Activated CD4-positive, alpha-beta T cell treated with anti-CD3 and anti-CD28 coated beads, Interleukin-2, amount 10 ng/mL, durations not matched to agents 24 days and 14 days (primary cell): Measurements from ENCODE around the gene IQCK. TPM values are rescaled to one million over a fixed set of nuclear protein-coding genes. Genes with fewer than 3 reads are reported as not detected.
A peak's percentile ranks its signal among the peaks of the same experiment; 100 is the strongest.
"Not testable (repeated sequence)": the region's sequence is repeated elsewhere in the genome, so short reads cannot be mapped to it uniquely, and the experiment has no call there.

Experiments used
- DNase-seq: peaks from one replicate; pipeline ENCODE4 v3.0.0; 2022
- H3K27ac Mint-ChIP-seq: one replicate; pipeline ENCODE4 v1.8.0; 2022; ENCODE audit warnings: mild to moderate bottlenecking, mixed read lengths
- H3K27me3 Mint-ChIP-seq: one replicate; pipeline ENCODE4 v1.8.0; 2022; ENCODE audit warnings: mixed read lengths
- H3K36me3 Mint-ChIP-seq: one replicate; pipeline ENCODE4 v1.8.0; 2022; ENCODE audit warnings: low read depth, mild to moderate bottlenecking, mixed read lengths
- H3K4me1 Mint-ChIP-seq: one replicate; pipeline ENCODE4 v1.8.0; 2021; ENCODE audit warnings: mixed read lengths
- H3K4me3 Mint-ChIP-seq: one replicate; pipeline ENCODE4 v1.8.0; 2022; ENCODE audit warnings: mild to moderate bottlenecking, moderate library complexity, mixed read lengths
- H3K9me3 Mint-ChIP-seq: one replicate; pipeline ENCODE4 v1.8.0; 2021; ENCODE audit warnings: mixed read lengths
- intact Hi-C: fragments of 100-400 bp; cut with micrococcal nuclease; formaldehyde crosslinking; loops from one replicate; pipeline ENCODE4 v1.15.1; 2023
- total RNA-seq: library from RNA; stranded (reverse); gene quantifications from 2 replicates; pipeline ENCODE4 v1.2.3, GENCODE V29; 2022

Gene IQCK, protein sequence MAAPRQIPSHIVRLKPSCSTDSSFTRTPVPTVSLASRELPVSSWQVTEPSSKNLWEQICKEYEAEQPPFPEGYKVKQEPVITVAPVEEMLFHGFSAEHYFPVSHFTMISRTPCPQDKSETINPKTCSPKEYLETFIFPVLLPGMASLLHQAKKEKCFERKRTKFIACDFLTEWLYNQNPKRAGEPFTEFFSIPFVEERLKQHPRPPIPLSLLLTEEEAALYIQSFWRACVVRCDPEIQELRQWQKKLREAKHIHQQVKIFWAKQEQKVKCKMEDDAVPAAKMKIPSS
- 1.0 and 2.0 TPM in 2 replicates for total RNA-seq

- intact Hi-C loops = loop anchor here (1.0 to 10.0 kb wide), 4 partner anchors 133 to 196 kb away; partner anchors contain the start of genes GDE1 and VPS35L
- Mint-ChIP-seq H3K27me3 (no peaks in the 10 kb centered on the region), H3K4me1 (peaks cover 18% of the 10 kb centered on the region), H3K27ac (peak within 1 kb of the TSS; percentile 89), H3K36me3 (peaks cover 22% of the 10 kb centered on the region), H3K9me3 (no peaks in the 10 kb centered on the region), H3K4me3 (peak within 1 kb of the TSS; percentile 96)
- DNase-seq = peak; percentile 97
Observed at GRCh38 chr16:19717741-19718623, at the start of gene IQCK, which contains the start of gene KNOP1. IQCK (plus strand) TSS chr16:19718271; CDS start chr16:19718307, 36 bp downstream. KNOP1 (minus strand) TSS chr16:19718227; CDS start chr16:19715035, 3,192 bp downstream.

DNA sequence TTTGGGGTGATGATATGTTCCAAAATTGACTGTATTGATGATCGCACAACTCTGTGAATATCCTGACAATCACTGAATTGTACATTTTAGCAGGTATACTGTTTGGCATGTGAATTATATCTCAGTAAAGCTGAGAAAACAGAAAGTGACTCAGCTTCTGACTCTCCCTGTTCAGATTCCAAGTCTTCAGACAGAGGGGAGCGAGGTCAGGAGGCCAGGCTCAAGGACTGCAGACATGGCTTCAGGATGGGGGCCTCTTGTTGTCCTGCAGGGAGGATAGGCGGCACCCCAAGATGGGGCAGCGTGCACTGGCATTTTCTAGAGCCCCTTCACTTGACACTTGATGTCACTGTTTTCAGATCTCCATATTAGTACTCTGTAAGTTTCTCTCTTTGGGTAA is 45.7 kb upstream of the IQCK start:
- DNase-seq = no peak
- H3K27ac Mint-ChIP-seq = no peak overlapping the region
- no peaks in the 10 kb centered on the region for H3K9me3 Mint-ChIP-seq
- no peaks in the 10 kb centered on the region for H3K4me1 Mint-ChIP-seq
- H3K27me3 Mint-ChIP-seq = no peaks in the 10 kb centered on the region
- H3K36me3 Mint-ChIP-seq = peaks cover 12% of the 10 kb centered on the region
- no peak overlapping the region for H3K4me3 Mint-ChIP-seq
- intact Hi-C loops = no loop called here

DNA sequence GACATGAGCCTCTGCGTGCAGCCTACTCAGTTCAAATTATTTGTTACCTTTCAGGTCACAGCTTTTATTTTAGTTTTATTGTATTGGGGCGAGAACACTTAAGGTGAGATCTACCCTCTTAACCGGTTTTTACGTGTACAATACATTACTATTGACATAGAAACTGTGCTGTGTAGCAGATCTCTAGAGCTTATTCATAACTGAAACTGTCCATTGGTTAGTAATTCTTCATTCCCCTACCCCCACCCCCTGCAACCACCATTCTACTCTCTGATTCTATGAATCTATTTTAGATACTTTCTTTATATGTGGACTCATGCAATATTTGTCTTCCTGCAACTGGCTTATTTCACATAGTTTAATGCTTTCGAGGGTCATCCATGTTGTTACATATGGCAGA is 43.6 kb upstream of the IQCK start:
- no peak for DNase-seq
- Mint-ChIP-seq H3K4me3 (no peak overlapping the region), H3K4me1 (no peaks in the 10 kb centered on the region), H3K27ac (no peak overlapping the region), H3K9me3 (no peaks in the 10 kb centered on the region), H3K27me3 (no peaks in the 10 kb centered on the region), H3K36me3 (peaks cover 5% of the 10 kb centered on the region)
- intact Hi-C loops = no loop called here

DNA sequence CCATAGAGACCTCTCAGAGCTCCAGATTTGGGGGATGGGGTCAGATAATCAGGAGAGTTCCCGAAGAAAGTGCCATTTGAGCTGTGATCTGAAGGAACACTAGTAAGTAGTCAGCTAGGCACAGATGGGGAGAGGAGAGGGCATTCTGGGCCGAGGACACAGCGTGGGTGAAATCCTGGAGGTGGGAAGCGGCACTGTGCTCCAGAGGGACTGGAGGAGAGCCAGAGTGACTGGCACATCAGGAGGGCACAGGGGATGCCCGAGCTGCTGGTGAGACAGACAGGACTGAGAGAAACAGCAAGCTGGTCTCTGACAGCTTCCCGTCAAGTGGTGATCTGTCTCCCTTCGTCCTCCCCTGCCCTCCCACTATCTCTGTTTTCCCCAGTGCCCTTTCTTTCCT is 40.7 kb upstream of the IQCK start:
- intact Hi-C loops = no loop called here
- Mint-ChIP-seq H3K4me3 (no peak overlapping the region), H3K4me1 (no peaks in the 10 kb centered on the region), H3K36me3 (peaks cover 5% of the 10 kb centered on the region), H3K27me3 (no peaks in the 10 kb centered on the region), H3K27ac (no peak overlapping the region), H3K9me3 (no peaks in the 10 kb centered on the region)
- no peak for DNase-seq

DNA sequence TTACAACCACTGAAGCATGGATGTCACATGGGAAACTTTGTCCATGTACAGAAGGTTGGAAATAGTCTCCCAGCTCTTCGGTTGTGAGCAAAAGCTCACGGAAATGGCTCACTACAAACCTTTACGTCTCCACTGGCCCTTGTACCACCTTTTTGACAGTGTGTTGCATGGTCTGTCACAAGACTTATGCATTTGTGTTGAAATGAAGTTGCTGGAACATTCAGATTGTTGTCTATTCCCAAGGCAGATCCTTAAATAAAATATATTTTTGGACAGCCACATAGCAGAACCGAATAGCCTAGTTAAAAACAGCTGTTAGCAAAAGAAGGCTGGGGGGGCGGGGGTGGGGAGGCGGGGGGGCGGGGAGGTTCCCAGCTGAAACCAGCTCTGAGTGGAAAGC is 39.3 kb upstream of the IQCK start:
- no peak for DNase-seq
- intact Hi-C loops = no loop called here
- H3K4me1 Mint-ChIP-seq = no peaks in the 10 kb centered on the region
- H3K9me3 Mint-ChIP-seq = peaks cover 9% of the 10 kb centered on the region
- H3K27me3 Mint-ChIP-seq = no peaks in the 10 kb centered on the region
- H3K36me3 Mint-ChIP-seq = peaks cover 15% of the 10 kb centered on the region
- no peak overlapping the region for H3K4me3 Mint-ChIP-seq
- no peak overlapping the region for H3K27ac Mint-ChIP-seq

GRCh38 chr16:19679281-19679680 is 38.8 kb upstream of the IQCK start:
- H3K4me1 Mint-ChIP-seq, H3K27ac Mint-ChIP-seq: not testable (repeated sequence)
- peaks cover 20% of the 10 kb centered on the region for H3K36me3 Mint-ChIP-seq

DNA sequence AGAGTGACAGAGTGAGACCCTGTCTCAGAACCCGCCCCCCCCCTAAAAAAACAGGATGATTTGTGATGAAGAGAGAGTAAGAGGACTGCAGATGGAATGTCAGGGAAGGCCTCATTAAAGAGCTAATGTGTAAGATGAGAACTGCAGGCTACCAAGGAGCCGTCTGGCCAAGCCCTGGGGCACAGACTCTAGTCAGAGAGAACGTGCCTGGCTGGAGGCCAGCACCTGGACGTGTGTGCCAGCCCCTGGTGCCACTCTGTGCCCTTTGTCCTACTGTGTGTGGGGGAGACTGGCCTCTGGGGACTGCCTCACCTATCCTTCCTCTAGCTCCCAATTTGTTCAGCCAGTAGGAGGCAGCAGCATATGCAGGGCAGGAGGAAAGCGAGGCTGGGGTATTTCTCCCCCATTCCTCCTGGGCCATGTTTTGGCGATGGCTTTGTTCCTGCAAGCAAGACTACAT is 37.2 kb upstream of the IQCK start:
- intact Hi-C loops = no loop called here
- Mint-ChIP-seq H3K36me3 (peaks cover 35% of the 10 kb centered on the region), H3K27me3 (no peaks in the 10 kb centered on the region), H3K9me3 (peaks cover 13% of the 10 kb centered on the region), H3K4me3 (no peak overlapping the region), H3K4me1 (no peaks in the 10 kb centered on the region), H3K27ac (no peak overlapping the region)
- no peak for DNase-seq

More at GRCh38 chr16:19679281-19679680, 38.8 kb upstream of the IQCK start:
- H3K4me3 Mint-ChIP-seq, H3K9me3 Mint-ChIP-seq, H3K27me3 Mint-ChIP-seq, DNase-seq, intact Hi-C loops: not testable (repeated sequence)

DNA sequence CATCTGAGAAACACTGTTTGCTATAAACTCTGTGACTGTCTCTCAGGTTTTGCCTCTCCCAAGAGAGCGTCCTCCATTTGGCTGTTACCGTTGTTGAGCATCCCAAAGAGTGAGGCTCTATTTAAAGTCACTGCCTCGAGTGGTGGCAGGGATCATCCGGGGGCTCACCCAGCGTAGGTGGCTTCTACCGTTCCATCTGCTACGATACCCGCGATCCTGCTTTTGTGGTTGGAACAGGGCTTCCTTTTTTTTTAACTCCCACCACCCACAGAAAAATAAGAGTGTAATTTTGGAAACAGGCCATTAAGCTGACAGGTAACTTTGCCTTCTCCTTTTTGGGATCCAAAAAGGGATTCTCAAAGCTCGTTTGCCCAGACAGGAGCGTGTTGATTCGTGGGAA is 36.4 kb upstream of the IQCK start:
- no peak overlapping the region for H3K27ac Mint-ChIP-seq
- no peak overlapping the region for H3K4me3 Mint-ChIP-seq

DNA sequence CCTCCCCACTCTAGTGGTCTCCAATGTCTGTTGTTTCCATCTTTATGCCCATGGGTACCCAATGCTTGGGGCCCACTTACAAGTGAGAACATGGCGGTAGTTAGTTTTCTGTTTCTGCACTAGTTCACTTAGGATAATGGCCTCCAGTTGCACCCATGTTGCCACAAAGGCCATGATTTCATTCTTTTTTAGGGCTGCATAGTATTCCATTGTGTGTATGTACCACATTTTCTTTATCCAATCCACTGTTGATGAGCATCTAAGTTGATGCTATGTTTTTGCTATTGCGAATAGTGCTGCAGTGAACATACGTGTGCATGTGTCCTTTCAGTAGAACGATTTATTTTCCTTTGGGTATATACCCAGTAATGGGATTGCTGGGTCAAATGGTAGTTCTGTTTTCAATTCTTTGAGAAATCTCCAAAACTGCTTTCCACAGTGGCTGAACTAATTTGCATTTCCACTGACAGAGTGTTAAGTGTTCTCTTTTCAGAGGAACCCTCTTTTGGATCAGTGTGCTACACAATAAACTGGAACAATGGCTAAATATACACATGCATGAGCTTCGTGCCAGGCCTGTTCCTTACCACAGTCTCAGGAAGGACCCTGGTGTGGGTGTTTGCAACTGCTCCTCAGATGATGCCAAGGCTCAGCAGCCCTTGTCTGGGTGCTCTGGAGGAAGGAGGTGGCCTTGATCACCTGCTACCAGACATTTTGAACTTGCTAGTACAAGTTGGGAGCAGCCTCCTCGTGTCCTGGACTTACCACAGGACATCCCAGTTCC is 34.4 kb upstream of the IQCK start:
- intact Hi-C loops = no loop called here
- Mint-ChIP-seq H3K27me3 (no peaks in the 10 kb centered on the region), H3K36me3 (peaks cover 39% of the 10 kb centered on the region), H3K9me3 (peaks cover 13% of the 10 kb centered on the region), H3K27ac (no peak overlapping the region), H3K4me1 (peaks cover 4% of the 10 kb centered on the region), H3K4me3 (no peak overlapping the region)
- DNase-seq = no peak

More for the DNA sequence above, 36.4 kb upstream of the IQCK start:
- intact Hi-C loops = no loop called here
- Mint-ChIP-seq H3K9me3 (peaks cover 13% of the 10 kb centered on the region), H3K36me3 (peaks cover 35% of the 10 kb centered on the region), H3K27me3 (no peaks in the 10 kb centered on the region), H3K4me1 (no peaks in the 10 kb centered on the region)
- no peak for DNase-seq

DNA sequence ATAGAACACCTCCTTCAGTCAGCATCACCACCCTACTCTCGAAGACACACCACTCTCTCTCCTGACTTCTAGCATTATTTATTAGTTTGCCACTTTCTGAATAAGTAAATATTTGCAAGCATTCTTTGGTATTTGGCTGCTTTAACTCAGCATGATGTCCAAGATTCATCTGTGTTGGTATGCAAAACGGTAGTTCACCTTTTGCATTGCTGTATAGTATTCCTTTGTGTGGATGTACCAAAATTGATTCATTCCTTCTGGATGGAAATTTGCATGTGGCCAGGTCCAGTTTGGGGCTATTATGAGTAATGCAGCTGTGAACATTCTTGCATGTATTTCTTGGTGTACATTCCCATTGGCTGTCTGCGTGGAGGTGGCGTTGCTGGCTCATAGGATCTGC is 32.9 kb upstream of the IQCK start:
- Mint-ChIP-seq H3K36me3 (peaks cover 39% of the 10 kb centered on the region), H3K27me3 (no peaks in the 10 kb centered on the region), H3K27ac (no peak overlapping the region), H3K4me3 (no peak overlapping the region), H3K4me1 (peaks cover 16% of the 10 kb centered on the region), H3K9me3 (peaks cover 13% of the 10 kb centered on the region)
- no peak for DNase-seq
- intact Hi-C loops = no loop called here

GRCh38 chr16:19687279-19687678 is 30.8 kb upstream of the IQCK start:
- no peak overlapping the region for H3K4me3 Mint-ChIP-seq
- peaks cover 18% of the 10 kb centered on the region for H3K4me1 Mint-ChIP-seq
- DNase-seq = no peak
- intact Hi-C loops = no loop called here
- H3K9me3 Mint-ChIP-seq = peaks cover 13% of the 10 kb centered on the region
- H3K36me3 Mint-ChIP-seq = peaks cover 39% of the 10 kb centered on the region
- no peak overlapping the region for H3K27ac Mint-ChIP-seq
- H3K27me3 Mint-ChIP-seq = no peaks in the 10 kb centered on the region

DNA sequence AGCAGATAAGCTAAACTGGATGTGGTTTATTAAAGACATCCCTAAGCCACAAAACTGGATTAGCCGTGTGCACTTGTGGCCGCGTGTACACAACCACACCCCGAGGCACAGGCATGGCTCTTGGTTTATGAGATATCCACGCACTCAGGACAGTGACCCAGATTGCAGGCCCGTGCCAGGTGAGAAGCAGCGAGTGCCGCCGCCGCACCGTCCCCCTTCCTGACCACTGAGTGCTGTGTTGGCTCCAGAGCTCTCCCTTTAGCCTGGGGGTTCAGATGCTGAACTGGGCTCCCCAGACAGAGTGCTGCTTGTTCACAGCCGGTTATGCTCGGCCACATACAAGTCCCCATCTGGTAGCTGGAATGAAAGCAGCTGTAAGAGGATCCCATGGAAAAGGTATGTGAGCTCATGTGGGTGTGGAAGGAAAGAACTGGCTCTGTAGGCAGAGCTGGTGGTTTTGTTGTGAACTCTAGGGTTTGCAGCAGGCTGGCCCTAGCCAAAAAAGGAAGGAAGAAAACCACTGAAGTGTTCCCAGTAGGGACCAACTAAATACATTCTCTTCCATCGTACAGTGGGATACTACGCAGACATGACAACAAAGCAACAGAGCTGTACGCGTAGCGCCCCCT is 29.6 kb upstream of the IQCK start:
- Mint-ChIP-seq H3K4me3 (no peak overlapping the region), H3K36me3 (peaks cover 37% of the 10 kb centered on the region), H3K27me3 (no peaks in the 10 kb centered on the region), H3K27ac (no peak overlapping the region), H3K4me1 (peaks cover 18% of the 10 kb centered on the region), H3K9me3 (peaks cover 6% of the 10 kb centered on the region)
- no peak for DNase-seq
- intact Hi-C loops = no loop called here

DNA sequence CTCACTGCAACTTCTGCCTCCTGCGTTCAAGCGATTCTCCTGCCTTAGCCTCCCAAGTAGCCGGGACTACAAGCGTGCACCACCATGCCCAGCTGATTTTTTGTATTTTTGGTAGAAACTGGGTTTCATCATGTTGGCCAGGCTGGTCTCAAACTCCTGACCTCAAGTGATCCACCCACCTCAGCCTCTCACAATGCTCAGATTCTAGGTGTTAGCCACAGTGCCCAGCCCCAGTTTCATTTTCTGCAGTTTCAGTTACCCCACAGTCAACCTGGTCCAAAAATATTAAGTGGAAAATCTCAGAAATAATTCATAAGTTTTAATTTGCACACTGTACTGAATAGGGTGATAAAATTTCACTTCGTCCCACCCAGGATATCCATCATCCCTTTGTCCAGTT is 28.7 kb upstream of the IQCK start:
- Mint-ChIP-seq H3K9me3 (peaks cover 3% of the 10 kb centered on the region), H3K27me3 (no peaks in the 10 kb centered on the region), H3K36me3 (peaks cover 29% of the 10 kb centered on the region), H3K27ac (no peak overlapping the region), H3K4me3 (no peak overlapping the region), H3K4me1 (peaks cover 18% of the 10 kb centered on the region)
- intact Hi-C loops = no loop called here
- DNase-seq = no peak
